ENCODE measurements around the gene PHAF1.

The PHAF1 gene

GRCh38 chr16:67128417-67128816 is 18.7 kb downstream of the PHAF1 start:
- no peak for TF ChIP-seq CTCF (IDR thresholded peaks at IDR 0.05; ENCODE audit: insufficient read depth, low read depth, low read length, missing control alignments)
- no peak overlapping the region for H3K4me3 ChIP-seq (ENCODE audit: low read length)
- DNase-seq (ENCODE audit: low read depth) = no peak

GRCh38 chr16:67128887-67129286 is 19.1 kb downstream of the PHAF1 start:
- no peak for DNase-seq (ENCODE audit: low read depth)
- TF ChIP-seq CTCF (IDR thresholded peaks at IDR 0.05; ENCODE audit: insufficient read depth, low read depth, low read length, missing control alignments) = no peak
- no peak overlapping the region for H3K4me3 ChIP-seq (ENCODE audit: low read length)

DNA sequence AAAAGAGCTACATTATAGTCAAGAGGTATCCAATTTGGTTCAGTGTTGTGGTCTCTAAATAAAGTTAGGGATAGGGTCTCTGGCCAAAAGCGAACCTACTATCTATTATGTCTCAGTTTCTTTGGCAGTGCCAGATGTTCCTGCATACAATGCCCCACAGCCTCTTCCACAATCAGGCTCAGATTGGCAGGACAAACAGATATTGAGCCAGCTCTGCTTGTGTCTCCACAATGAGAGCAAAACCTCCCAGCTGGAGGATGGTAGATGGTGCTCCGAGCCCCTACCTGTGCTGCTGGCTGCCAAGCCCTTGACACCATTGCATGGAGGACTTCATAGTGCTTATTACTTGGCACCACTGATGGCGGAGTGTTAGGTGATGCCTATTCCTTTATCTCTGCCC is 19.7 kb downstream of the PHAF1 start:
- H3K4me3 ChIP-seq (ENCODE audit: low read length) = no peak overlapping the region
- no peak for TF ChIP-seq CTCF (IDR thresholded peaks at IDR 0.05; ENCODE audit: insufficient read depth, low read depth, low read length, missing control alignments)
- DNase-seq (ENCODE audit: low read depth) = no peak

DNA sequence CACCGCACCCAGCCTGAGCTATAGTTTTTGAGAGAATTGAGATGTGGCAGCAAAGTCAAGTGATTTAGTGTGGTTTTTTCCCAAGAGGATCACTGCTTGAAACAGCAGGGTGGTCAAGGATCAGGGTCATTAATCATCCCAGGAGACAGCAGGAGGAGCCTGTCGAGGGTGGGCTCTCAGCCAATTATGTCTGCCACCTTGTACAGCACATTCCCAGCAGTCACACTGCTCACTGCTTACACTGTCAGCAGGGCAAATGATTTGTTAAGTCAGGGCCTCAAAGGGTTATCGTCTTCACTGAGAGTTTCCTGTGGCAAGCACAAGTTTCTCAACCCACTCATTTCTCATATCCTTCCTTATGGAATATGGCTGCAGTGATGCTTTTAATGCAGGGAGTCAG is 27.9 kb downstream of the PHAF1 start:
- DNase-seq (ENCODE audit: low read depth) = no peak
- no peak overlapping the region for H3K4me3 ChIP-seq (ENCODE audit: low read length)
- TF ChIP-seq CTCF (IDR thresholded peaks at IDR 0.05; ENCODE audit: insufficient read depth, low read depth, low read length, missing control alignments) = no peak

DNA sequence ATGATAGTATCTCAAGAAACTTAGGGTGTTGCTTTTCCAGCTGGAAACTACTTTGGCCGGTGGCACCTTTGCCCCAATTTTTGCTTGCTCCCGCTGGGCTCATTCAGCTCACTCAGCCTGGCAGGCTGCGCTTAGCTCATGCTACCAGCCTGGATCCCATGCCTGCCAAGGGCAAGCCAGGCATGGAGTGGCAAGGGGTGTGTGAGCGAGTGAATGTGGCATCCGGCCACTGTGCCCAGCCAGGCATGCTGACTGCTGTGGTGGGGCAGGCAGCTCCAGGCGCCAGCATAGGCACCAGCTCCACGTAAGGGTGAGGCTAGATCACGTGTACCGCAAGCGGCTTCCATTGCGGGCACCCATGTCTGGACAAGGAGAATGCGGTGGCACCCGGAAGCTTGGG is 31.6 kb downstream of the PHAF1 start:
- H3K4me3 ChIP-seq (ENCODE audit: low read length) = no peak overlapping the region
- no peak for TF ChIP-seq CTCF (IDR thresholded peaks at IDR 0.05; ENCODE audit: insufficient read depth, low read depth, low read length, missing control alignments)
- DNase-seq (ENCODE audit: low read depth) = no peak

DNA sequence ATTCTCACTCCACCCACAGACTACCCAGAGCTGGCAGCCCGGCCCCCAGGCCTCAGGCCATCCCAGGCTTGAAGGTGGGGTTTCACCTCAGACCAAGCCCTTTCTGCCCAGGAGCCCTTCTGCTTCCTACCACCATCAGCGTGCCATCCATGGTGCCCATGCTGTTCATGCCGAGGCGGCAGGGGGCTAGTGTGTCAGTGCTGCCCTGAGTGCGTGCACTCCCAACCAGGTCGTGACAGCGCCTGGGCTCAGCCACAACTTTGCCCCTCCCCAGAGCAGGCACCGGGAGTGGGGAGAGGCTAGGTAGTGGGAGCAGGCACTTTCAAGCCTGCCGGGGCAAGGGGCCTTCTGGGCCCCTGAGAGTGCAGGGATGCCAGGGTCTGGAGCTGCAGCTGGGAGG is 32.6 kb downstream of the PHAF1 start:
- TF ChIP-seq CTCF (IDR thresholded peaks at IDR 0.05; ENCODE audit: insufficient read depth, low read depth, low read length, missing control alignments) = no peak
- no peak overlapping the region for H3K4me3 ChIP-seq (ENCODE audit: low read length)
- no peak for DNase-seq (ENCODE audit: low read depth)

- no peak for DNase-seq (ENCODE audit: low read depth)
- TF ChIP-seq CTCF (IDR thresholded peaks at IDR 0.05; ENCODE audit: insufficient read depth, low read depth, low read length, missing control alignments) = no peak
- no peak overlapping the region for H3K4me3 ChIP-seq (ENCODE audit: low read length)
These were observed 35.2 kb downstream of the PHAF1 start for GRCh38 chr16:67144943-67145342.
